Fibroblast of the aortic adventitia (primary cell): Measurements from ENCODE around the gene RNF220. TPM values are rescaled to one million over a fixed set of nuclear protein-coding genes. Genes with fewer than 3 reads are reported as not detected.

Experiments used
- DNase-seq: peaks from one replicate; pipeline ENCODE4 v3.0.0-alpha.2; 2010; ENCODE audit warnings: low read depth
- H3K4me3 ChIP-seq: 2 replicates; pipeline ENCODE4 v1.5.1; 2011; ENCODE audit warnings: low read depth, mild to moderate bottlenecking, control low read depth, low read length, moderate library complexity
- CTCF ChIP-seq: IDR thresholded peaks from 2 replicates; pipeline ENCODE4 v1.5.1; 2011; ENCODE audit warnings: mild to moderate bottlenecking, low read length, control low read depth, inconsistent platforms; ENCODE audit not compliant: insufficient read depth
- total RNA-seq: library from RNA; depleted of rRNA; stranded (reverse); fragments of >200 nt; gene quantifications from 2 replicates; pipeline ENCODE4 v1.2.3, GENCODE V29; 2012; ENCODE audit warnings: low replicate concordance

RNF220 gene
- total RNA-seq, 1 donor, result 51.2 TPM

- DNase-seq, result no peak
- no peak for TF ChIP-seq CTCF
- H3K4me3 ChIP-seq, result no peak overlapping the region
Observed at GRCh38 chr1:44407430-44408211, 2.6 kb downstream of the RNF220 start.

- TF ChIP-seq CTCF, result no peak
- no peak overlapping the region for H3K4me3 ChIP-seq
- no peak for DNase-seq
Observed at GRCh38 chr1:44408212-44408582, 3.1 kb downstream of the RNF220 start.

GRCh38 chr1:44408632-44409602 lies 3.9 kb downstream of the RNF220 start:
- TF ChIP-seq CTCF, result no peak
- no peak overlapping the region for H3K4me3 ChIP-seq
- DNase-seq, result peak; percentile 15

GRCh38 chr1:44409757-44410156 lies 4.7 kb downstream of the RNF220 start:
- DNase-seq, result no peak
- no peak for TF ChIP-seq CTCF

GRCh38 chr1:44411861-44412260 lies 6.8 kb downstream of the RNF220 start:
- DNase-seq, result no peak
- H3K4me3 ChIP-seq, result no peak overlapping the region
- TF ChIP-seq CTCF, result no peak

More at GRCh38 chr1:44409757-44410156, 4.7 kb downstream of the RNF220 start:
- no peak overlapping the region for H3K4me3 ChIP-seq

- DNase-seq, result no peak
- no peak for TF ChIP-seq CTCF
- H3K4me3 ChIP-seq, result no peak overlapping the region
Observed at GRCh38 chr1:44412601-44413000, 7.5 kb downstream of the RNF220 start.
